ENCODE data around the gene MREG.

MREG gene

GRCh38 chr2:216013080-216013909 lies at the start of gene MREG:
TSS of gene MREG (minus strand) at chr2:216013551. CDS start at chr2:216013327, 224 bp downstream.
- DNase-seq (ENCODE audit: low read depth), result peak; percentile 76

- no peak for DNase-seq (ENCODE audit: low read depth)
Observed at GRCh38 chr2:216059233-216059834, 46.0 kb upstream of the MREG start.

GRCh38 chr2:216057688-216058193 lies 44.4 kb upstream of the MREG start:
- DNase-seq (ENCODE audit: low read depth), result peak; percentile 90

GRCh38 chr2:216056739-216057138 lies 43.4 kb upstream of the MREG start:
- DNase-seq (ENCODE audit: low read depth), result no peak

GRCh38 chr2:216055680-216056079 lies 42.3 kb upstream of the MREG start:
- no peak for DNase-seq (ENCODE audit: low read depth)

- no peak for DNase-seq (ENCODE audit: low read depth)
Observed at GRCh38 chr2:216052420-216052819, 39.1 kb upstream of the MREG start.

GRCh38 chr2:216051350-216051749 lies 38.0 kb upstream of the MREG start:
- DNase-seq (ENCODE audit: low read depth), result no peak

GRCh38 chr2:216049452-216049851 lies 36.1 kb upstream of the MREG start:
- DNase-seq (ENCODE audit: low read depth), result no peak

- DNase-seq (ENCODE audit: low read depth), result no peak
Observed at GRCh38 chr2:216047397-216047796, 34.0 kb upstream of the MREG start.

GRCh38 chr2:216044883-216045486 lies 31.6 kb upstream of the MREG start:
- no peak for DNase-seq (ENCODE audit: low read depth)

GRCh38 chr2:216043949-216044348 lies 30.6 kb upstream of the MREG start:
- DNase-seq (ENCODE audit: low read depth), result no peak

GRCh38 chr2:216041438-216041837 lies 28.1 kb upstream of the MREG start:
- DNase-seq (ENCODE audit: low read depth), result no peak

GRCh38 chr2:216039918-216040317 lies 26.6 kb upstream of the MREG start:
- no peak for DNase-seq (ENCODE audit: low read depth)

GRCh38 chr2:216034065-216034464 lies 20.7 kb upstream of the MREG start:
- DNase-seq (ENCODE audit: low read depth), result peak; percentile 66

- no peak for DNase-seq (ENCODE audit: low read depth)
Observed at GRCh38 chr2:216033403-216033802, 20.1 kb upstream of the MREG start.

GRCh38 chr2:216031960-216032689 lies 18.8 kb upstream of the MREG start:
- peak; percentile 84 for DNase-seq (ENCODE audit: low read depth)

GRCh38 chr2:216030216-216030615 lies 16.9 kb upstream of the MREG start:
- no peak for DNase-seq (ENCODE audit: low read depth)

GRCh38 chr2:216029416-216030129 lies 16.2 kb upstream of the MREG start:
- peak; percentile 82 for DNase-seq (ENCODE audit: low read depth)

GRCh38 chr2:216024779-216025336 lies 11.5 kb upstream of the MREG start:
- no peak for DNase-seq (ENCODE audit: low read depth)

GRCh38 chr2:216023055-216023648 lies 9.8 kb upstream of the MREG start:
- peak; percentile 66 for DNase-seq (ENCODE audit: low read depth)
